CD4-positive, alpha-beta T cell treated with Interleukin-1 beta for 1 hour (primary cell): Measurements from ENCODE around the gene RTTN.

Experiments used
- DNase-seq, 2 donors: peaks; one replicate each; pipeline ENCODE4 v3.0.0-alpha.2; 2020 to 2022

RTTN gene

DNA sequence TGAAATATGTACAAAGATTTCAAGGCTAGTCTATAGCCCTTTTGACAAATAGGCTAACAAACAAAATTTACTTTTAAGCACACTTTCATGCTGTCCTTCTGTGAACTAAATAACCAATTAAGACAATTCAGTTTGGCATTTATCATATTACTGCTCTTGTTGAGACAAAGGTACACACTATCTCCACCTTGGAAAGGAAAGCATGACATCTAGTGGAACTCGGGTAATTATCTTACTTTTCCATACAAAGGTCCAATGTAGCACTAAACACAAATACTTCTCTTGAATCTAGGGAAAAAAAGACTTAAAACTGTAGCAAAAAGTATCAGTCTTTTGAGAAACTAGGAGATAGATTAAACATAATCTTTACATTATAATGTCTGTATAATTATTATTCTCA is 132.8 kb downstream of the RTTN start:
- peak in 1 of 2 donors; percentile 22 for DNase-seq

DNA sequence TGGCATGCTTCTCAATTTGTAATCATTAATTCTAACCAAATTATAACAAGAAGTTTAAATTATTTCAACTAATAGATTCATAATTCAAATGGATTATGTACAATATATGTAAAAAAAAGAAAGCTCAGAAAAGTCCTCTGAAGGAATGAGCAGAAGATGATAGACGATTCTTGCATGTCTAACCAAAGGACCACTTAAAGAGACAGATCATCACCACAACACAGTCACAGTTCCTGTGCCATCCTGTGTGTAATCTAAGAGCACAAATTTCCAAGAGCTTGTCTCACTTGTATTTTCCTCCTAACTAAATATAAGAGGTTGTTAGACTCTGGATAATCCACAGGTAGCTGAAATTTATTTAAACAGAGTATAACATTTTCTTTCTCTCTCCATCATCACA is 135.5 kb downstream of the RTTN start:
- DNase-seq = no peak

DNA sequence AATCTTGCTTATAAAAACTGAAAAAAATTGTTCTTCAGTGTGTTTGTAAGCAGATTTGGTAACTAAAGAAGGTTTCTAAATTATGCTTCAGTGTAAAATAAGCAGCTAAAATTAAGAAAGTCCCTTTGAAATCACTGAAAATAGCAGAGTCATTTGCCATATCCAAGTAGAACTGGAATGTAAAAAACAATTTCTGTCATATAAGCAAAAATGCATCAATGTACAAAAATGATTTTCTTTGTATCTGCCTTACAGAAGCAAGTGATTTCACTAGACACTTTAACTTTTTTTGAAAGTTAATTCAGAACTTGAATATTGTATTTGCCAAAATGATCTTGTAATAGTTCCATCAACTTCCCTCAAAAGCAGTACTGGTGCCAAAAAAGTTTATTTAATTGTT is 136.1 kb downstream of the RTTN start:
- no peak for DNase-seq

DNA sequence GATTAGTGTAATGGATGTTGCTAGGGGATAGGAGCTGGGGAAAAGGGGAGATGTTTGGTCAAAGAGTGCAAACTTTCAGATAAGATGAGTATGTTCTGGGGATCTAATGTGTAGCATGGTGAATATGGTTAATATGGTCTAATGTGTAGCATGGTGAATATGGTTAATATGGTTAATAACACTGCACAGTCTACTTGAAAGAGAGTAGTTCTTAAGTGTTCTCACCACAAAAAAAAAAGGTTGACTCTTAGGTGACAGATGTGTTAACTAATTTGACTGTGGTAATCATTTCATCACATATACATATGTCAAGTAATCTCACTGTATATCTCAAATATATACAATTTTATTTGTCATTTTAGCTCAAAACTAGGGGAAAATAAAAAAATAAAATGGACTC is 136.5 kb downstream of the RTTN start:
- no peak for DNase-seq

DNA sequence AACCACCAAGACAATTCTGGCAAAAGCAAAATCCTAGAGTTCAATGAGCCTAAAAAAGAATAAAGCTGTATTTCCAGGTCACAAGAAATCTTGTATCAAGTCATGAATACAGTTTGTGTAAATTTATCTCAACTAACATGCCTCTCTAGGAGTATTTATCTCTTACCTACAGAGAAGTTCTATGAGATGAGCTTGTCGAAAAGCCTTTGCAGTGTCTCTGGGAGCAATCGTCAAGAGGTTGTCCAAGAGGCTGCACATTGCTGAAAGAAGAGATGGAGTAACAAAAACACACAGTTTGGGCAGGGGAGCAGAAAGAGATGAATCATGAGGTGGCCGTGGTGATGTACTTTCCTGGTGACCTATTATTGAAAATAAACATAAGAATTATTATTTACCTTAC is 145.8 kb downstream of the RTTN start:
- no peak for DNase-seq

DNA sequence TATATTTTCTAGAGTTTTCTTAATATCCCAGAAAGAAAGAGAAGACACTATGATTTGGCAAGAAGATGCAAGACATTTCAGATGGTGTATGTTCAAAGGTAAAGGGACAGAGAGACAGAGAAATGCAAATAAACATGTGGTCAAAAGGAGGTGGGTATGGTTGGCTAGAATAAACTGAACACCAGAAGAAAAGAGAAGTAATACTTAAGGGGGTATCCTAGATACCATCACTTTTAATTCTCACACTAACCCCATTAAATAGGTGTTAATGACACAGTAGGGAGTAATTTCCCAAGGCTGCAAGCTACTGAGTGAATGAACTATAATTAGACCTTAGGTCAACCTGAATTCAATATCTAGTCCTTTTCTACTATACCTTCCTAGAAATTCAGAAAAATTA is 146.6 kb downstream of the RTTN start:
- no peak for DNase-seq

DNA sequence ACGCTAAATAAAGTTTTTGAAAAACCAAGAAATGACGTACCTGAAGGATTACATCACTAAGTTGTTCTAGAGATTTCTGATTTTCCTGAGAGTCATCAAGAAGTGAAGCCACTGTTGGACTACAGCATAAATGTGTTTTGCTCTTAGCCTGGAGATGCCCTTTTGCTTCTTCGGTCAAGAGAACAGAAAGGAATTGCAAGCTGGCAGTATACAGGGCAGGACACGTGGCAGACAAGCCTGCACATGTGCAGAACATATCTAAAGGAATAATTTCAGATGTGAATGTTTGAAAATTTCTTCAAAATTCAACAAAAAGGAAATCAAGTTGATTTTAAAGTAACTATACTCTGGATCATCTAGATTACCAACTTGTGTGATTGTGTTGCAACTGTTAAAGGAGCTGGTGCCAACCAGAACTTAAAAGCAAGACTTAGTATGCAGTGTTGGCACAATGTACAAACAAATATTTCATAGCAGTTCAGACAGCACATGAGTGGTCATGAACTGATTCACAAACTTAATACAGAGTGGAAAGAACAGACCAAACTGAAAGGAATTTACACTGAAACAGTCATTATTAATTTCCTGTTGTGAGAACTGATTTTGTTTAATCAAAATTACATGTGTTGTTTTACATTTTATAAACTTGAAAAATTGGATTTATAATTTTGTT is 157.4 kb downstream of the RTTN start:
- no peak for DNase-seq

DNA sequence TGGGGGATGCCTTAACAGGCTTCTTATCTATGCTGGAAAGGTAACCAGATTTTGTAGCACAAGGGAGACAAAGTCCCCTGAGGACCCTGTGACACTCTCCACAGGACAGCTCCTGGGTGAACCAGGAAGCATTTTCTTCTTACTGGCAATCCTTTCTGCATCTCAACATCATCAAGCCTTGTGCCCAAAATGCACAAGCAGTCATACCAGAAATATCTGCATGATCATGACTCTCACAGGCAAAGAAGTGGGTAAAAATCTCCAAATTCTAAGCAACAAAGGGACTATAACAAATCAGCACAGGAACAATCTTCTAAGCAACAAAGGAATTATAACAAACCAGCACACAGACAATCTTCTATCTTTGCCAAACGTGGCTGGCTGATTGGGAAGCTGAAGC is 158.7 kb downstream of the RTTN start:
- DNase-seq = no peak

DNA sequence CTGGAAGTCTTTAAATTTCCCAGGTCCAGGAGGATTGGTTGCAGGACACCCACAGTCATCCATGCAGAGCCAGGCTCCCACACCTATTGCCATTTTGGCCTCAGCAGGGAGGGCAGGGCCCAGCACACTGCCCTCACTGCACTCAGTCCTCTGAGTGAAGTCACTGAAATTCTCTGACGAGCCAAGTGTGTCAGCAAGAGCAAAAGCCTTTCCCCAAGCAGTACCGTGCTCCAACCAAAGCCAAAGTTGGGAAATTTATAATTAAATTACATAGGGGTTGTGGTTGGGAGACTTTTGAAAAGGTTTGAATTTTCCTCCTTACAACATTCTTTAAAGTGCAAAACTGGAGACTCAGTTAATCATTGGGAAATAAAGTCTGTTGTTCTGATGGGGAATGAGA is 159.3 kb downstream of the RTTN start:
- DNase-seq = no peak

DNA sequence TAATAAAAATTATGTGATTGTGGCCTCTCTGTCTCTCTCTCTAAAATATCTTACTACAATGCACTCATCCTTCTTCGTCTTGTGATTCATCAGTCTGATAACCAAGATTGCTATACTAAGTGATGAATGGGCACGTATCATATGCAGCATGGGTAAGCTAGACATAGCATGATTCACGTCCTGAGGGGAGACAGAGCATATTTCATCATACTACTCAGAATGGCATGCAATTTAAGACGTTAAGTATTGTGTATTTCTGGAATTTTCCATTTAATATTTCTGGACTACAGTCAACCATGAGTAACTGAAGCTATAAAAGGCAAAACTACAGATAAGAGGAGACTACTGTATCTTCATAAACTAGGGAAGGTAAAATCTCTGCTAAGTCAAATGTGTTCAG is 160.9 kb downstream of the RTTN start:
- DNase-seq = no peak

DNA sequence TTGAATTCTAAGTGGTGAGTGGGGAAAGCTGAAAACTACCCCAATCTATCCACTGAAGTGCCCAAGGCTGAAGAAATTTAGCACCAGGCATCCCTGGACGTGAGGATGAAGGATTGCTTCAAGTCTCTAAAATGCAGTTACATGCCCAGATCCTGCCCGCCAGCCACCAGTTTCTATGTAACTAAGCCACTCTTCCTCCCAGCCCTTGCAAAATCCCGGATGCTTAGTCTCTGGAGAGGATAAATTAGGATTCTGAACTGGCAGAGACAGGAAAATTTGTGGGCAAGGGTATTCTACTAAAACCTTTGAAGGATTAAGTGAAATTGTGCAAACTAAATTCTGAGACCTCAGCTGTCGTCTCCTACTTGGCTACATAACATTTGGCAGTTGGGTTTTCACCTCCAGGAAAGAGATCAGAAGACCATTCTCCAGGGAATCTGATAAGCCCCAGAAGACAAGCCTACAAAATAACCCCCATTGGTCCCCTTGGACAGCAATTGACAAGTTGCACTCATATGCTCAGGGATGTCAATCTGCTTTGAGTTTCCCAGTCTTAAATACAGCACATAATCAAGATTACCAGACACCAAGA is 163.9 kb downstream of the RTTN start:
- DNase-seq = no peak

DNA sequence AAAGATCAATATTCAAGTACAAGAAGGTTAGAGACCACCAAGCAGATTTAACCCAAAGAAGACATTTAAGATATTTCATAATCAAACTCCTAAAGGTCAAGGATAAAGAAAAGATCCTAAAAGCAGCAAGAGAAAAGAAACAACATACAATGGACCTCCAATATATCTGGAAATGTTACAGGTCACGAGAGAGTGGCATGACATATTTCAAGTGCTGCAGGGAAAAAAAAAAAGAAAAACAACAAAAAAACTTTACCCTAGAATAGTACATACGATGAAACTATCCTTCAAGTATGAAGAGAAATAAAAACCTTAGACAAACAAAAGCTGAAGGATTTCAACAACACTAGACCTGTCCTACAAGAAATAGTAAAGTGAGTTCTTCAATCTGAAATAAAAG is 166.3 kb downstream of the RTTN start:
- no peak for DNase-seq

DNA sequence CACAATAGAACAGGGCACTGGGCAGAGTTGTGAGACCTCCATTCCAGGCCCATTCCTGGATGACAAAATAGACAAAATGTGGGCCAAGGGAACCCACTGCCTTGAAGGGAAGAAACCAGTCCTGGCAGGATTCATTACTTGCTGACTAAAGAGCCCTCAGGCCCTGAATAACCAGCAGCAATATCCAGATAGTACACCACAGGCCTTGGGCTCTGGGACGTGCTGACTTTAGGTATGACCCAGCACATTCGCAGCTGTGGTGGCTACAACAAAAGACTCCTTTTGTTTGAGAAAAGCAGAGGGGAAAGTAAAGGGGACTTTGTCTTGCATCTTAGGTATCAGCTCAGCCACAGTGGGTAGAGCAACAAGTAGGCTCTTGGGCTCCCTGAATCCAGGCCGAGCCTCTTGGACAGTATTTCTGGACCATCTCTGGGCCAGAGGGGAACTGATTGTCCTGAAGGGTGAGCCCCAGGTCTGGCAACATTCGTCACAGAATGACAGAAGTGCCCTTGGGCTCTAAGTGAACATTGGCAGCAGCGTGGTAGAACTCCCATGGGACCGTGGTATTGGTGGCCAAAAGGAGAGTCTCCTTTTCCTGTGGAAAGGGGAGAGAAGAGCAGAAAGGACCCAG is 167.9 kb downstream of the RTTN start:
- DNase-seq = no peak

DNA sequence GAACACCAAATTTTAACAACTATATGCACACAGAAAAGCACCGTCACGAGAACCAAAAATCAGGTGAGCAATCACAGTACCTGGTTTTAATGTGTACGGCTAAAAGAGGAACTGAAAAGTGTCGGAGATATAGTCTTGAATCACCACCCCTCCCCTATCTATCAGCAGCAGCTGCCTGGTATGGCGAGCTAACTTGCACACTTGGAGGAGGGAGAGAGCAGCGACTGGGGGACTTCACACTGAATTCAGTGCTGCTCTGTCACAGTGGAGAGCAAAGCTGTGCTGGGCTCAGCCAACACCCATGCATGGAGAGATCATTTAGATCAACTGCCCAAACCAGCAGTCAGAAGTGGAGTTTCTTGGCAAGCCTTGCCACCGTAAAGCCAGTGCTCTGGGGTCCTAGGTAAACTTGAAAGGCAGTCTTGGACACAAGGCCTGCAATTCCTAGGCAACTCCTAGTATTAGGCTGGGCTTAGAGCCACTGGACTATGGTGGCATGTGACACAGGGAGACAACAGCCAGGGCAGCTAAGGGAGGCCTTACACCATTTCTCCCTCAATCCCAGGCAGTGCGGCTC is 168.6 kb downstream of the RTTN start:
- no peak for DNase-seq

DNA sequence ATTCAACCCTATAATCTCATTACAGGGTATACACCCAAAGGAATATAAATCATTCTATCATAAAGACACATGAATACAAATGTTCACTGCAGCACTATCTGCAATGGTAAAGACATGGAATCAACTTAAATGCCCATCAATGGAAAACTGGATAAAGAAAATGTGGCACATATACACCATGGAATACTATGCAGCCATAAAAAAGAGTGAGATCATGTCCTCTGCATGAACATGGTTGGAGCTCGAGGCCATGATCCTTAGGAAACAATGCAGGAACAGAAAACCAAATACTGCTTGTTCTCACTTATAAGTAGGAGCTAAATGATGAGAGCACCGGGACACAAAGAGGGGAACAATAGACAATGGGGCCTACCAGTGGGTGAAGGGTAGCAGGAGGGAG is 169.3 kb downstream of the RTTN start:
- DNase-seq = no peak

DNA sequence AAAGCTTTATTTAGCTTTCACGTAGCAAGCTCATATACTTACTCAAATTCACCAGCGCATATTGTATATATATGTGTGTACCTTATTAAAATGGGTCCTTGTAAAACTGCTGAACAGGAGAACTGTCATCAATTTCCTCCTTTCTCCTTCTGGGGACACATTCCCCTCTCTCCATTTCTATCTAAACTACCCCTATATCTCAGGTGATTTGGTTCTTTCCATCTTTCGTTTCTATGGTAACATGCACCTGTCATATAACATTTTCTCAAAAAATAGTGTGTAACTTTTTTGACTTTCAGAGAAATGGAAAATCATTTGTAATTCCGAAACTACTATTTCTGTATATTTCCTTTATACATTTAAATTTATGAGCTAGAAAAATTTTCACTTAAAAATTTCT is 174.3 kb downstream of the RTTN start:
- no peak for DNase-seq

DNA sequence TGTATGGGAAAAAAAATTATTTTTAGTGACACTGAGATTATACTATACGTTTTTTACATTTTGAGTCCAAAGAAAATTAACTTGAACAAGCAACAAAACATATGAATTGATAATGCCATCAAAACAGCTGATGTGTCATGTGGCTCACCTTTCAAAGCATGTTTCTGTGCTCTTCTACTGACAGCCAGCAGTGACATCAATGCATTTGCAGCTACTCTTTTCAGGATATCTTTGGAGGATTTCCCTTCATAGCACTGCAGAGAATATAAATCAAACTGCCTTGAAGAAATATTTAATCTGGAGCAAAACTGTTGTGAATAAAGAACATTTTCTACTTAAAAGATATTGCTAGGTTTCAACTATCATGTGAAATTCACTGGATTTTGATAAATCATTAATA is 174.8 kb downstream of the RTTN start:
- no peak for DNase-seq

DNA sequence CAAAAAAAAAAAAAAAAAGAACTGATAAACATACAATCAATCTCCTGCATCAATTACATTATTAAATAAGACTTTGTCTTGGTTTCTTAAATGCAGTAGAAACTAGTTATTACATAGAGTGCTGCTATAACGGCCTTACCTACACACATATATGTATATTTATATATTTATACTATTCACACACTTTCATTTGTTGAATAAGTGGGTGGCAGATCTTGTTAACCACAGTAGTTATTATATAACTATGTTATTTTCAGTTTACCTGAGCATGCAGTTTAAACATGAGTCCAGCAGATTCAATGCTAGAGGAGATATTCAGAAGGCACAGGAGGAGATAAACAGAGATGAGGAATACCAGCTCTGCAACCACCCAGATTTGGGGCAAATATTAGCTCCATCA is 176.3 kb downstream of the RTTN start:
- no peak for DNase-seq

DNA sequence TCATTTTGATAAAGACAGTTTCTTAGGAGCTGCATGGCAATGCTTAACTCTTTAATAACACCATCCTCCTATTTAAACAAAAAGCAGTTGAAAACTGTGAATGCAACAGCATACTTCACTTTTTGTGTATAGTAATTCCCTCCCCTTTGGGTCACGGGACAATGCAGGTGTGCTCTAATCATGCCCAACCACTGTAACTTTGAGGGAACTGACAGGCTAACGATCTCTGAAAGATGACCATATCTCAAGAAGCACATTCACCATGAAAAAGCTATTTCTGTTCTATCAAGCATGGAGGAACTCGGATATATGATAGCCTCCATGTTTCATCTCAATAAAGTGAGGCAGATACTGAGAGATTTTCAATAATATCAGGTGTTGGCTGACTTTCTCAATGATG is 176.8 kb downstream of the RTTN start:
- no peak for DNase-seq

DNA sequence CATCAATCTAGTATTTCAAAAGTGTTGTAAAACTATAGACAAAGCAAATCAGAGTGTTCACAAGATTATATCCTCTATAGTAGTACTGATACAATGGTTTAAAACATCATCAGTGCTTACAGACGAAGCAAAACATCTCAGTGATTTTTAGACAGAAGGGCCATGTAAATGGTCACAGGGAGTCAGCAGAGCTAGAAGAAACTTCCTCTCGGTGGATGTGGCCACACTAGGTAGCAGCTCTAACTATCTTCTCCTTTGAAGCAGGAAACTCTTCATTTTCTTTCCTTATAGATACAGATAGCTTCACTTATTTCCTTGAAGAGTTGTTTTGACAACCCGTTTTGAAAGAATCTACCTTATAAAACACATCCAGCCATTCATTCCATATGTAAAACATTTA is 177.4 kb downstream of the RTTN start:
- no peak for DNase-seq

DNA sequence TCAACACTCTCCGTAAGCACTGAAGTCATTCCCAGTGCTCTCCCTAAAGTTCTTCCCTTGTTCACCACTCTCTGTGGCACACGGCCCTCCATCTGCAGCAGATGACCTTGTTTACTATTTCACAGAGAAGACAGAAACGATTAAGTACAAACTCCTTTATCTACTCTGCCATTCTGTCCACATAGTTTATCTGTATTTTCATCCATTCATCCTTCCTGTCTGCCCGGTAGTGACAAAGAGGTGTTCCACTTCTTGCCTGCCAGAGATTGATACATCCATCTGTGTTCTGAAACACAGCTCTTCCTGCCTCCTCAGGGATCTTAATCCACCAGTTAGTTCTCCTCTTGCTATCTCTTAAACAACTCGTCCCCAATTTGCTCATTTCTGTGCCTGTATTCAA is 179.9 kb downstream of the RTTN start:
- no peak for DNase-seq

DNA sequence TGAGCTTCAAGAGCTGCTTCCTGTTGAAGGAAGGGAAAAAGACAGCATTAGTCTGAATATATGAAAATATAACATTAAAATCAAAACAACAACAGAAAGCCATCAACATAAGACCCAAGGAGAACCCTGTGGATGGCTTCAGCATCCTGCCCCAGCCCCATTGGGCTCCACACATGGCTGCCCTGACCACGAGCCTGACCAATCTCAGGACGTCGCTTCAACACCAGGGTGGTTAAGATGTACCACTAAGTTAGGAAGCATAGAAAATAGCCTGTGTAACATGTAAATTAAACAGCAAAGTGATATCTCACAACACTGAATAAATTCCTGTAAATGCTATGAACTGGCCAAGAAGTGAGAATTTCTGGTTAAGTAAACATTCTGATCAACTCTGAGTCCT is 180.7 kb downstream of the RTTN start:
- no peak for DNase-seq

DNA sequence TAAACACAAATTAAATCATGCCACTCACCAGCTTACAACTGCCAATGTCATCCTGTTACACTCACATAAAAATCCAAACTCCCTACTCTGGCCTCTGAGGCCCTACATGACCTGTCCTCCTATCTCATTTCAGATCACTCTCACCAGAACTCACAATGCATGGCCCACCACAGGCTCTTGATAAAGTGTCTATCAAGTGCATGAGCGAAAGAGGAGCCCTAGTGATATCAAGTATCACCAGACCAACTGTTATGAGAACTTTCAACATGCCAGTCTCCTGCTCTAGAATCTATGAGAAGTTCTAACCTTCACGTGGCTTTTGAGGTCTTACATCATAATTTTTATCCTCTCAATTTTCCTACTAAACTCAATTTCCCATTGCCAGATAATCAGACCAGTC is 181.4 kb downstream of the RTTN start:
- no peak for DNase-seq

DNA sequence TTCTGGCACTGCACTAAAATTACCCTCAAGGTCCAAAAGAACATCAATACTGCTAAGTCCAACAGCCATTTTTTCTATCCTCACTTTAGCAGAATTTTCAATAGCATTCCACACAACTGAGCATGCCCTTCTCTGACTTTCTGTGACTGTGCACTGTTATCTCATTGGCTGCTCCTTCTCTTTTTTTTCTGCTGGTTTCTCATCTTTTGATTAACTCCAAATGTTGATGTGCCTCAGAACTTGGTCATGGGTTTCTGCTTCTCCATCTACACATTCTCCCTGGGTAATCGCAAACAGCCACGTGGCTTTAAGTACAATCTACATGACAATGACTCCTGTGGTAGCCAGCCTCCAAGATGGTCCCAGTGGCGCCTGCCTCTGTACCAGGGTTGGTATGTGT is 182.9 kb downstream of the RTTN start:
- no peak for DNase-seq

DNA sequence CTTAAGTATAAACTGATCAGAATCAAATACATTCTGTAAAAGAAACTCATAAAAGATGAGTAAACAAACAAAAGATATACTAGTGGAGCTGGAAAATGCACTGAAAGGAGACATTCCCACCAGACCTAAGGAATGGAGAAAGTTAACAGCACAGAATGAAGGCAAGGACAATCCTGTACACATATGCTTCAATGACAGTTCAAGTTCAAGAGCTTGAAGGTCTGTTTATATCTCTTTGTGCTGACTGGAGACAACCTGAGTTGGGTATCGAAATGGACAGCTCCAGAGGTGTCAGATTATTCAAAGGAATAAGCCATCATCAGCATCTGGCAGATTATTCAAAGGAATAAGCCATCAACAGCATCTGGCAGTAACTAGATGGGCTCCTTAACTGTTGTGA is 184.0 kb downstream of the RTTN start:
- no peak for DNase-seq
